Stimulated activated CD4-positive, alpha-beta T cell treated with anti-CD3 and anti-CD28 coated beads, TNF-alpha, amount 100 ng/mL, for 48 hours (primary cell): Measurements from ENCODE around the gene ORC2.

Source experiments
- DNase-seq, 3 donors: peaks; one replicate each; pipeline ENCODE4 v3.0.0-alpha.2; 2020; ENCODE audit warnings: low read depth in 3 of 3

ORC2 gene

GRCh38 chr2:200861617-200862155, 101.8 kb downstream of the ORC2 start:
- DNase-seq = no peak

- DNase-seq = no peak
Measured at GRCh38 chr2:200860092-200860795, 103.2 kb downstream of the ORC2 start.
